K562 (cell line): ENCODE measurements around the gene CSNK1A1. TPM values are rescaled to one million over a fixed set of nuclear protein-coding genes. Genes with fewer than 3 reads are reported as not detected.

Experiments used
- BCOR ChIP-seq: fragments of 450-650 bp; IDR thresholded peaks from 2 replicates; pipeline ENCODE4 v1.6.1; 2016
- BRF1 ChIP-seq: IDR thresholded peaks from 3 replicates; pipeline ENCODE4 v1.6.1; 2011; ENCODE audit warnings: borderline replicate concordance, mild to moderate bottlenecking; ENCODE audit not compliant: insufficient read length; ENCODE audit errors: extremely low read depth
- CHD2 ChIP-seq: IDR thresholded peaks from 2 replicates; pipeline ENCODE4 v1.6.1; 2011; ENCODE audit warnings: low read depth, low read length
- ELF4 ChIP-seq: fragments of 450-650 bp; formaldehyde crosslinking; IDR thresholded peaks from 2 replicates; pipeline ENCODE4 v1.4.0; 2022; ENCODE audit warnings: missing genetic modification characterization
- ERF ChIP-seq: fragments of 450-650 bp; formaldehyde crosslinking; IDR thresholded peaks from 2 replicates; pipeline ENCODE4 v1.4.0; 2020; ENCODE audit warnings: mild to moderate bottlenecking, mixed read lengths
- GTF2F1 ChIP-seq: IDR thresholded peaks from 2 replicates; pipeline ENCODE4 v1.6.1; 2011; ENCODE audit warnings: low read depth, low read length, improper control_type of control experiment
- LARP7 ChIP-seq: fragments of 450-650 bp; IDR thresholded peaks from 2 replicates; pipeline ENCODE4 v1.6.1; 2016
- MYC ChIP-seq, 2 experiments: fragments of 250-450 bp in 1 of 2; sonication (Bioruptor Pico) in 1 of 2; IDR thresholded peaks; 2 replicates each; pipeline versions ENCODE4 v1.5.1 to v1.6.1; 2012 to 2021; ENCODE audit warnings: low read depth in 2 of 2, borderline replicate concordance in 1 of 2, improper control_type of control experiment in 1 of 2, low read length in 1 of 2, mild to moderate bottlenecking in 1 of 2, moderate library complexity in 1 of 2
- RBBP5 ChIP-seq: fragments of 200-600 bp; sonication (generic); IDR thresholded peaks from 2 replicates; pipeline ENCODE4 v1.6.1; 2012; ENCODE audit warnings: borderline replicate concordance, mild to moderate bottlenecking, low read length, control low read depth, inconsistent platforms; ENCODE audit not compliant: insufficient read depth, poor library complexity, severe bottlenecking
- RHOXF2B ChIP-seq: fragments of 250-450 bp; sonication (Bioruptor Pico); conservative IDR thresholded peaks from 2 replicates; pipeline ENCODE4 v1.5.1; 2021
- SAP30 ChIP-seq: fragments of 200-600 bp; sonication (generic); IDR thresholded peaks from 2 replicates; pipeline ENCODE4 v1.6.1; 2012; ENCODE audit warnings: borderline replicate concordance, low read depth, mild to moderate bottlenecking, moderate library complexity, low read length, control low read depth, inconsistent platforms; ENCODE audit not compliant: insufficient read depth, poor library complexity, severe bottlenecking
- SMARCB1 ChIP-seq: IDR thresholded peaks from 2 replicates; pipeline ENCODE4 v1.6.1; 2011; ENCODE audit warnings: improper control_type of control experiment, low read depth; ENCODE audit not compliant: insufficient read length
- TAF9B ChIP-seq: fragments of 450-650 bp; IDR thresholded peaks from 2 replicates; pipeline ENCODE4 v1.6.1; 2018; ENCODE audit warnings: mild to moderate bottlenecking; ENCODE audit not compliant: partially characterized antibody
- TCF3 ChIP-seq: sonication (generic); formaldehyde crosslinking; IDR thresholded peaks from 2 replicates; pipeline ENCODE4 v1.4.0; 2020; ENCODE audit warnings: mild to moderate bottlenecking, missing genetic modification reagents
- TCFL5 ChIP-seq: fragments of 250-450 bp; sonication (Bioruptor Pico); conservative IDR thresholded peaks from 2 replicates; pipeline ENCODE4 v1.6.1; 2021; ENCODE audit warnings: mild to moderate bottlenecking, moderate library complexity, matching md5 sums
- TEAD4 ChIP-seq, 2 experiments: sonication (generic) in 1 of 2; formaldehyde crosslinking in 1 of 2; IDR thresholded peaks; 2 replicates each; pipeline versions ENCODE4 v1.6.1 to v1.8.0; 2012 to 2022; ENCODE audit warnings: borderline replicate concordance in 1 of 2, inconsistent platforms in 1 of 2, low read length in 1 of 2, mild to moderate bottlenecking in 1 of 2, missing genetic modification reagents in 1 of 2
- ZNF121 ChIP-seq: sonication (generic); formaldehyde crosslinking; conservative IDR thresholded peaks from 2 replicates; pipeline ENCODE4 v1.8.0; 2022; ENCODE audit warnings: missing genetic modification reagents
- ZNF239 ChIP-seq: fragments of 250-450 bp; sonication (Bioruptor Pico); IDR thresholded peaks from 2 replicates; pipeline ENCODE4 v1.4.0; 2020; ENCODE audit warnings: mild to moderate bottlenecking
- ZNF347 ChIP-seq: fragments of 450-650 bp; formaldehyde crosslinking; IDR thresholded peaks from 2 replicates; pipeline ENCODE4 v1.4.0; 2020; ENCODE audit warnings: low read depth, mild to moderate bottlenecking, moderate library complexity
- ZNF445 ChIP-seq: fragments of 250-450 bp; sonication (Bioruptor Pico); IDR thresholded peaks from 2 replicates; pipeline ENCODE4 v1.4.0; 2020; ENCODE audit warnings: low read depth, mild to moderate bottlenecking, moderate library complexity
- polyA plus RNA-seq, 8 experiments: library from polyadenylated mRNA; depleted of rRNA in 4 of 8; stranded (reverse) in 5 of 8; unstranded in 3 of 8; fragments of >200 nt; fragmentation: Nextera tagmentation in 2 of 8; fragmentation: Illumina TruSeq in 1 of 8; extraction: Ambion mirVana in 2 of 8; extraction: Trizol in 1 of 8; gene quantifications; 2 replicates each; pipeline versions ENCODE4 v1.2.1 to v1.2.3, GENCODE V29; 2011 to 2014; ENCODE audit warnings: inconsistent platforms in 1 of 8, missing spikeins in 1 of 8
- total RNA-seq, 7 experiments: library from RNA; depleted of rRNA in 6 of 7; stranded (reverse); fragments of >200 nt in 6 of 7; fragmentation: Illumina TruSeq in 2 of 7; extraction: Trizol in 2 of 7; gene quantifications; 2 replicates each; pipeline versions ENCODE4 v1.2.1 to v1.2.3, GENCODE V29; 2011 to 2021; ENCODE audit warnings: low replicate concordance in 1 of 7
- TF ChIP-seq, protein P1 (sequence below): sonication (generic); formaldehyde crosslinking; IDR thresholded peaks from 2 replicates; pipeline ENCODE4 v1.8.0; 2022; ENCODE audit warnings: mild to moderate bottlenecking, missing genetic modification reagents, borderline replicate concordance
- TF ChIP-seq, protein P2 (sequence below): sonication (generic); formaldehyde crosslinking; IDR thresholded peaks from 2 replicates; pipeline ENCODE4 v1.8.0; 2022; ENCODE audit warnings: mild to moderate bottlenecking, missing genetic modification reagents
- TF ChIP-seq, protein P3 (sequence below), 2 experiments: fragments of 250-450 bp in 1 of 2; fragments of 450-650 bp in 1 of 2; sonication (Bioruptor Pico) in 1 of 2; IDR thresholded peaks; 2 replicates each; pipeline versions ENCODE4 v1.6.1 to v1.8.0; 2016 to 2021; ENCODE audit warnings: mild to moderate bottlenecking in 2 of 2, moderate library complexity in 2 of 2, missing compliant biosample characterization in 1 of 2, missing genetic modification characterization in 1 of 2

CSNK1A1 gene
- total and polyA plus RNA-seq, 9 of the 15 experiments (the other 6 are each of a cell fraction or from before 2014, with no cell fraction given), result 49.1 to 196 (median 154) TPM

DNA sequence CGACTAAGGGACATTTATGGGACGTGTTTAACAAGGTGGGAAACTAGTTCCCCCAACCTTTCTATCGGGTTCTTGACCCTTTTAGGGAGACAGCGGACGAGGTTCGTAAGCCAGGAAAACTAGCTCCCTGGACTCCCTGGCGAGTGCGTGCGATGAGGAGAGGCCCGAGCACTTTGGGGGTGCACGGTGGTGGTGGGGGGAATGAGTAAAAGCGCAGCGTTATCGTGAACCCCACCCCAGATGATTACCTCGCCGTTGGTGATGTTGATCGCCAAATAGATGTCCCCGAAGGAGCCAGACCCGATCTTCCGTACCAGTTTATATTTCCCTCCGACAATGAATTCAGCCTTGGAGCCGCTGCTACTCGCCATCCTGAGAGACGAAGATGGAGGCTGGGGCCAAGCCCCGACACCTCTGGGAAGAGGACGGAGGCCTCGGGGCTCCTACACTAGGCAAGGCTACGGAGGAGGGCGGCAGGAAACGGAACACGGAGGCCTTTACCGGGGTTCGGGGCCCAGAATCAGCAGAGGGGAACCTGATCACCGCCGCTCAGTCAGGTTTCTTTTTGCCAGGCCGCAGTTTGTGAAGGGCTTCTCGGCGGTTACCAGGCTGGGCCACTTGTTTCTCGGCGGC lies 529 bp downstream of the CSNK1A1 start (continued):
- no peak for TF ChIP-seq MYC (IDR thresholded peaks at IDR 0.05; ENCODE audit: low read depth, low read length)
- 0 out of 2 replicates have a peak, but pooled peaks have one; percentile 68 for TF ChIP-seq MYC (CRISPR knock-in tag; IDR thresholded peaks at IDR 0.05; ENCODE audit: borderline replicate concordance, low read depth)
- TF ChIP-seq RBBP5, result no peak
- no peak for TF ChIP-seq RHOXF2B (CRISPR knock-in tag)
- no peak for TF ChIP-seq TCF3 (CRISPR knock-in tag)
- TF ChIP-seq TCFL5 (CRISPR knock-in tag), result no peak
- TF ChIP-seq, protein P1, sequence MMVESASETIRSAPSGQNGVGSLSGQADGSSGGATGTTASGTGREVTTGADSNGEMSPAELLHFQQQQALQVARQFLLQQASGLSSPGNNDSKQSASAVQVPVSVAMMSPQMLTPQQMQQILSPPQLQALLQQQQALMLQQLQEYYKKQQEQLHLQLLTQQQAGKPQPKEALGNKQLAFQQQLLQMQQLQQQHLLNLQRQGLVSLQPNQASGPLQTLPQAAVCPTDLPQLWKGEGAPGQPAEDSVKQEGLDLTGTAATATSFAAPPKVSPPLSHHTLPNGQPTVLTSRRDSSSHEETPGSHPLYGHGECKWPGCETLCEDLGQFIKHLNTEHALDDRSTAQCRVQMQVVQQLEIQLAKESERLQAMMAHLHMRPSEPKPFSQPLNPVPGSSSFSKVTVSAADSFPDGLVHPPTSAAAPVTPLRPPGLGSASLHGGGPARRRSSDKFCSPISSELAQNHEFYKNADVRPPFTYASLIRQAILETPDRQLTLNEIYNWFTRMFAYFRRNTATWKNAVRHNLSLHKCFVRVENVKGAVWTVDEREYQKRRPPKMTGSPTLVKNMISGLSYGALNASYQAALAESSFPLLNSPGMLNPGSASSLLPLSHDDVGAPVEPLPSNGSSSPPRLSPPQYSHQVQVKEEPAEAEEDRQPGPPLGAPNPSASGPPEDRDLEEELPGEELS (CRISPR knock-in tag), result no peak
- TF ChIP-seq ERF (CRISPR knock-in tag), result no peak
- TF ChIP-seq CHD2, result peak; percentile 12; the same call in 1 of the 2 replicates
- TF ChIP-seq ZNF239 (CRISPR knock-in tag), result no peak
- TF ChIP-seq SAP30, result no peak
- no peak for TF ChIP-seq GTF2F1
- no peak for TF ChIP-seq ZNF121
- TF ChIP-seq ZNF445 (CRISPR knock-in tag), result no peak
- no peak for TF ChIP-seq SMARCB1
- TF ChIP-seq TEAD4 (IDR thresholded peaks at IDR 0.05; ENCODE audit: low read length), result no peak
- TF ChIP-seq TEAD4 (CRISPR knock-in tag; IDR thresholded peaks at IDR 0.05; ENCODE audit: borderline replicate concordance), result peak; percentile 36; the same call in 1 of the 2 replicates
- TF ChIP-seq BRF1, result no peak
- no peak for TF ChIP-seq ELF4 (CRISPR knock-in tag)
- TF ChIP-seq ZNF347, result no peak
- TF ChIP-seq LARP7, result no peak
- TF ChIP-seq BCOR, result no peak
- TF ChIP-seq, protein P2, sequence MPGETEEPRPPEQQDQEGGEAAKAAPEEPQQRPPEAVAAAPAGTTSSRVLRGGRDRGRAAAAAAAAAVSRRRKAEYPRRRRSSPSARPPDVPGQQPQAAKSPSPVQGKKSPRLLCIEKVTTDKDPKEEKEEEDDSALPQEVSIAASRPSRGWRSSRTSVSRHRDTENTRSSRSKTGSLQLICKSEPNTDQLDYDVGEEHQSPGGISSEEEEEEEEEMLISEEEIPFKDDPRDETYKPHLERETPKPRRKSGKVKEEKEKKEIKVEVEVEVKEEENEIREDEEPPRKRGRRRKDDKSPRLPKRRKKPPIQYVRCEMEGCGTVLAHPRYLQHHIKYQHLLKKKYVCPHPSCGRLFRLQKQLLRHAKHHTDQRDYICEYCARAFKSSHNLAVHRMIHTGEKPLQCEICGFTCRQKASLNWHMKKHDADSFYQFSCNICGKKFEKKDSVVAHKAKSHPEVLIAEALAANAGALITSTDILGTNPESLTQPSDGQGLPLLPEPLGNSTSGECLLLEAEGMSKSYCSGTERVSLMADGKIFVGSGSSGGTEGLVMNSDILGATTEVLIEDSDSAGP, result no peak
- TF ChIP-seq TAF9B, result no peak
- TF ChIP-seq, protein P3, sequence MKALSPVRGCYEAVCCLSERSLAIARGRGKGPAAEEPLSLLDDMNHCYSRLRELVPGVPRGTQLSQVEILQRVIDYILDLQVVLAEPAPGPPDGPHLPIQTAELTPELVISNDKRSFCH (CRISPR knock-in tag; IDR thresholded peaks at IDR 0.05), result no peak
- TF ChIP-seq, protein P3 (tag; IDR thresholded peaks at IDR 0.05), result no peak
